Kidney epithelial cell (primary cell): Measurements from ENCODE around the gene EIF3L. TPM values are rescaled to one million over a fixed set of nuclear protein-coding genes. Genes with fewer than 3 reads are reported as not detected.
A peak's percentile ranks its signal among the peaks of the same experiment; 100 is the strongest.

Source experiments
- DNase-seq: peaks from one replicate; pipeline ENCODE4 v3.0.0-alpha.2; 2010; ENCODE audit warnings: low read depth
- H3K27me3 ChIP-seq: 2 replicates; pipeline ENCODE4 v1.6.0; 2011; ENCODE audit warnings: low read length; ENCODE audit not compliant: control insufficient read depth, insufficient read depth
- H3K36me3 ChIP-seq: 2 replicates; pipeline ENCODE4 v1.5.1; 2011; ENCODE audit warnings: low read length; ENCODE audit not compliant: control insufficient read depth, insufficient read depth
- H3K4me3 ChIP-seq: 2 replicates; pipeline ENCODE4 v1.5.1; 2011; ENCODE audit warnings: low read depth, mild to moderate bottlenecking, control low read depth, low read length
- CTCF ChIP-seq: IDR thresholded peaks from 2 replicates; pipeline ENCODE4 v1.5.1; 2011; ENCODE audit warnings: mild to moderate bottlenecking, moderate library complexity, low read length, control low read depth, inconsistent platforms; ENCODE audit not compliant: insufficient read depth, poor library complexity, severe bottlenecking
- total RNA-seq: library from RNA; depleted of rRNA; stranded (reverse); fragments of >200 nt; gene quantifications from 2 replicates; pipeline ENCODE4 v1.2.3, GENCODE V29; 2015

Gene EIF3L
- total RNA-seq, 1 donor from 2014 or later = 439 TPM

GRCh38 chr22:37804352-37804880 is 44.8 kb upstream of the EIF3L start:
- no peak for DNase-seq
- no peak for TF ChIP-seq CTCF
- peak overlapping the region; percentile 26 for H3K4me3 ChIP-seq
- H3K36me3 ChIP-seq = no peaks in the 10 kb centered on the region
- H3K27me3 ChIP-seq = peaks cover 5% of the 10 kb centered on the region

GRCh38 chr22:37804881-37805809 is 44.1 kb upstream of the EIF3L start:
- peaks cover 5% of the 10 kb centered on the region for H3K27me3 ChIP-seq
- H3K4me3 ChIP-seq = peak overlapping the region; percentile 26
- no peak for TF ChIP-seq CTCF
- no peaks in the 10 kb centered on the region for H3K36me3 ChIP-seq
- DNase-seq = no peak

GRCh38 chr22:37805810-37806277 is 43.4 kb upstream of the EIF3L start:
- Histone ChIP-seq H3K4me3 (peak overlapping the region; percentile 26), H3K27me3 (peaks cover 5% of the 10 kb centered on the region), H3K36me3 (no peaks in the 10 kb centered on the region)
- no peak for TF ChIP-seq CTCF
- DNase-seq = no peak

GRCh38 chr22:37806409-37807333 is 42.5 kb upstream of the EIF3L start:
- no peak for DNase-seq
- no peak for TF ChIP-seq CTCF
- Histone ChIP-seq H3K4me3 (peak overlapping the region; percentile 70), H3K36me3 (no peaks in the 10 kb centered on the region), H3K27me3 (peaks cover 5% of the 10 kb centered on the region)

- Histone ChIP-seq H3K36me3 (no peaks in the 10 kb centered on the region), H3K4me3 (peak within 1 kb of the TSS; percentile 70), H3K27me3 (peaks cover 5% of the 10 kb centered on the region)
- no peak for TF ChIP-seq CTCF
- peak; percentile 86 for DNase-seq
Observed at GRCh38 chr22:37807410-37808293, 41.6 kb upstream of the EIF3L start, which contains the start of gene GCAT. TSS of gene GCAT (plus strand) at chr22:37807934. CDS start at chr22:37807968, 34 bp downstream.
